Thoracic aorta (tissue), 2 donors: ENCODE measurements around the gene KRT73. TPM values are rescaled to one million over a fixed set of nuclear protein-coding genes. Genes with fewer than 3 reads are reported as not detected.

Experiments
- ATAC-seq: fragments of 150-250 bp; one replicate; pipeline ENCODE4 v1.8.0; 2017; ENCODE audit warnings: low read depth; ENCODE audit not compliant: insufficient number of reproducible peaks, low FRiP score
- DNase-seq: peaks from one replicate; pipeline ENCODE4 v3.0.0-alpha.2; 2020; ENCODE audit warnings: low spot score
- H3K27ac ChIP-seq, 2 donors: fragments of 200-600 bp; sonication (generic); 1 replicate in 1 of 2; 2 replicates in 1 of 2; pipeline ENCODE4 v1.5.1; 2016; ENCODE audit warnings: mild to moderate bottlenecking in 2 of 2, moderate library complexity in 2 of 2
- H3K27me3 ChIP-seq: fragments of 200-600 bp; sonication (generic); replicated peaks from 2 replicates; pipeline ENCODE4 v1.6.0; 2016; ENCODE audit warnings: mild to moderate bottlenecking; ENCODE audit not compliant: insufficient read depth
- H3K36me3 ChIP-seq: fragments of 200-600 bp; sonication (generic); one replicate; pipeline ENCODE4 v1.5.1; 2016
- H3K4me1 ChIP-seq, 2 donors: fragments of 200-600 bp; sonication (generic); 1 replicate in 1 of 2; 2 replicates in 1 of 2; pipeline versions ENCODE4 v1.5.1 to v1.6.0; 2016; ENCODE audit warnings: low read depth in 2 of 2, mild to moderate bottlenecking in 1 of 2; ENCODE audit not compliant: control insufficient read depth in 1 of 2
- H3K4me3 ChIP-seq: fragments of 200-600 bp; sonication (generic); 2 replicates; pipeline ENCODE4 v1.5.1; 2016; ENCODE audit warnings: mild to moderate bottlenecking
- H3K9me3 ChIP-seq: fragments of 200-600 bp; sonication (generic); 2 replicates; pipeline ENCODE4 v1.5.1; 2016
- total RNA-seq, 2 donors: library from RNA; depleted of rRNA; stranded (reverse); fragments of >200 nt; gene quantifications; one replicate each; pipeline versions ENCODE4 v1.1.0 to v1.2.3, GENCODE V29; 2016
- TF ChIP-seq, protein P1 (sequence below): fragments of 200-600 bp; sonication (generic); IDR thresholded peaks from one replicate; pipeline ENCODE4 v1.5.1; 2019; ENCODE audit warnings: antibody characterized with exemption

The KRT73 gene
- total RNA-seq, 2 donors from 2014 or later: not detected

DNA sequence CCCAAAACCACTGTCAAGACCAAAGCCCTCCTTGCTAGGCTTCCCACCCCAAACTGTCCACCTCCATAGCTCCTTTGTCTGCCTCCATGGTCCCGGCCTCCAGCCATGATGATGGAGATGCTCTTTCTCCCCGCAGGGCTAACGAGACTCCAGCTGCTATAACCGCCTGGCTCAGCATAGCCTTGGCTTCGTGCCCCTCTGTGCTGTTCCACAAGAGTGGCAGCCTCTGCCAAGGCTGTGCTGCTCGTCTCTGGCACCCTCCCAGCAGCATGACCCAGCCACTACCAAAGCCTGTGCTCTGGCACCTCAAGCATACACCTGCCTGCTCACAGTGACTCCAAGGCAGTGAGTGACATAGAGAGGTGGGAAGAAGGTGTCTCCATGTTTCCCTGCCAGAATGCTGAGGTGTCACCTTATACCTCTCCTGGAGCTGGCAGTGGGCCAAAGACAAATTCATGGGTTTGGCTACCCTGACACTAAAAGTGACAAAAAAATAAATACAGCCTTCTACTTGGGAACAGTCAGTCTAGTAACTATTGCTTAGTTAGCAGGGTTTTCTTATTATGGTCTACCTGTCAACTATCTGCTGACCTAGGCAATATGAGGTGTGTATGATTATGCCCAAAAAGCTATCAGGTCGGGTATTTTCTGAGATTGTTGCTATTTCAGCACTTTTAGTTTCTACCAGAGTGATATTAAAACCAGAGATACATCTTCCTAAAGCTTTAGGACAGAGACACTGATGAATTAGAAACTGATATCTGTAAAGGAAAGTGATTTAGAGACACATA, 16.1 kb upstream of the KRT73 start:
- Histone ChIP-seq H3K27me3 (no peaks in the 10 kb centered on the region), H3K9me3 (no peaks in the 10 kb centered on the region), H3K36me3 (no peaks in the 10 kb centered on the region), H3K4me3 (no peak overlapping the region), H3K4me1 (no peaks in the 10 kb centered on the region), H3K27ac (no peak overlapping the region)
- TF ChIP-seq, protein P1, sequence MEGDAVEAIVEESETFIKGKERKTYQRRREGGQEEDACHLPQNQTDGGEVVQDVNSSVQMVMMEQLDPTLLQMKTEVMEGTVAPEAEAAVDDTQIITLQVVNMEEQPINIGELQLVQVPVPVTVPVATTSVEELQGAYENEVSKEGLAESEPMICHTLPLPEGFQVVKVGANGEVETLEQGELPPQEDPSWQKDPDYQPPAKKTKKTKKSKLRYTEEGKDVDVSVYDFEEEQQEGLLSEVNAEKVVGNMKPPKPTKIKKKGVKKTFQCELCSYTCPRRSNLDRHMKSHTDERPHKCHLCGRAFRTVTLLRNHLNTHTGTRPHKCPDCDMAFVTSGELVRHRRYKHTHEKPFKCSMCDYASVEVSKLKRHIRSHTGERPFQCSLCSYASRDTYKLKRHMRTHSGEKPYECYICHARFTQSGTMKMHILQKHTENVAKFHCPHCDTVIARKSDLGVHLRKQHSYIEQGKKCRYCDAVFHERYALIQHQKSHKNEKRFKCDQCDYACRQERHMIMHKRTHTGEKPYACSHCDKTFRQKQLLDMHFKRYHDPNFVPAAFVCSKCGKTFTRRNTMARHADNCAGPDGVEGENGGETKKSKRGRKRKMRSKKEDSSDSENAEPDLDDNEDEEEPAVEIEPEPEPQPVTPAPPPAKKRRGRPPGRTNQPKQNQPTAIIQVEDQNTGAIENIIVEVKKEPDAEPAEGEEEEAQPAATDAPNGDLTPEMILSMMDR: no peak
- DNase-seq (no peak), ATAC-seq (no peak)

DNA sequence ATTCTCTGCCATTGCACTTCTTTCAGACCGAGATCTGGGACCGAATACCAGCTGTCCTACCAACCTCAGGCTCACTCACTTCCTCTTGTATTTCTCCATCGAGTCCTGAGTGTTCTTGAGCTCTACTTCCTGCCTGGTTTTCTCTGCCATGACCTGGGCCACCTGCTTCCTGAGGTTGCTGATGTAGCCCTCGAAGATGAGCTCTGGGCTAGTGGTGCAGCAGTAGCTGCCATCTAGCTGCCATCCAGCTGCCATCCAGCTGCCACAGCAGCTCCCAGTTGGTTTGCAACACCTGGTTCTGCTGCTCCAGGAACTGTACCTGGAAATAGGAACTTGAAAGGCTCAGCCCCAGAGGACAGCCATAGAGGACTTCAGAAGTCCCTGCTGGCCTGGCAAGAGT, 15.0 kb upstream of the KRT73 start:
- Histone ChIP-seq H3K27me3 (no peaks in the 10 kb centered on the region), H3K4me3 (no peak overlapping the region), H3K36me3 (no peaks in the 10 kb centered on the region), H3K27ac (no peak overlapping the region), H3K4me1 (no peaks in the 10 kb centered on the region), H3K9me3 (no peaks in the 10 kb centered on the region)
- TF ChIP-seq, protein P1: no peak
- DNase-seq: no peak
- no peak for ATAC-seq

DNA sequence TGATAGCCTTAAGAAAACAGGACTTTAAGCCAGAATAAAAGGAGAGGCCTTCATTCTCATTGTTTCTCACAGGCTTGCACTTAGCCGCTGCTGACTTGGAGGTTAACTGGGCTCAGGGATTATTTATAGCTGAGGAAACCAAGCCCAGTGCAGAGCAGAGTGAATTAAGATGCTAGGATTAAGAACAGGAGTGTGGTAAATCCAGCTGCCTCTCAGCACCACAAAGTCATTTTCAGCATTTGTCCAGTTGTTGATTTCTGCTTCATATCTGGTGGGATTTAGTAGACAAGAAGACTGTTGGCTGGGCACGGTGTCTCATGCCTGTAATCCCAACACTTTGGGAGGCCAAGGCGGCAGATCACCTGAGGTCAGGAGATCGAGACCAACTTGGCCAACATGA, 14.3 kb upstream of the KRT73 start:
- H3K4me3 ChIP-seq: no peak overlapping the region
- ATAC-seq (no peak), DNase-seq (no peak)
- no peaks in the 10 kb centered on the region for H3K36me3 ChIP-seq
- H3K4me1 ChIP-seq: no peaks in the 10 kb centered on the region
- H3K9me3 ChIP-seq: no peaks in the 10 kb centered on the region
- H3K27me3 ChIP-seq: no peaks in the 10 kb centered on the region
- H3K27ac ChIP-seq: no peak overlapping the region
- TF ChIP-seq, protein P1: no peak

DNA sequence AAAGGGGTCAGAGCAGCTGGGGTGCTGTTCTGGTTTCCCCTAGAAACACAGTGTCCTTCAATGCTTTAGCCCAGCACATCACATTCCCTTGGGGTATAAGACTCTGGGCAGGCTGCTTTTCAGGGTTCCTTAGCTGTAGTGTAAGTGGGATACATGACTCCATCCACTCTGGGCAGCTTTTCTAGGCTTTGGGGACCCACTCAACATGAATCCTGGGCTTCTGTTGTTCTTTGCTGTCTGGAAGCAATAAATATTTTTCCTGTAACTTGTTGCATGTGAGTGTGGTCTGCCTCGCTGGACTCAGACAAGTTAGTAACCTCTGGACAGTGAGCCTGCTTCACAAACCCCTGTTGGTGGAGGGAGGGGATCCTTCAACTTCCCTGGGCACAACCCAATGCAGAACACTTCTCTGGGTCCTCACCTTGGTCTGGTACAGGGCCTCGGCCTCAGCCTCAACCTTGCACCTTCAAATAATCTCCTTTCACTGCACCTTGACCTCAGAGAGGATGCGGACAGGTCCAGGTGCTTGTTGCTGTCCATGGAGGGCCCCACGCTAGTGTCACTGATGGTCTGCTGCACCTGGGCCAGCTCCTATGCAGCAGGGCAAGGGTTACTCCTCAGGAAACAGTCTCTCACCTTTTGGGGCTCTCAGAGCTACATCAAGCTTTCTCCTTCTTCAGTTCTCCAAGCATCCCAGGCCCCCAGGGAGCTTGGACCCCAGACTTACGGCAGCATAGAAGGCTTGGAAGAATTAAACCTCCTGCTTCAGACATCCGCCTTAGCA, 13.5 kb upstream of the KRT73 start:
- Histone ChIP-seq H3K9me3 (no peaks in the 10 kb centered on the region), H3K27me3 (no peaks in the 10 kb centered on the region), H3K4me3 (no peak overlapping the region), H3K4me1 (no peaks in the 10 kb centered on the region), H3K27ac (no peak overlapping the region), H3K36me3 (no peaks in the 10 kb centered on the region)
- TF ChIP-seq, protein P1: no peak
- ATAC-seq (no peak), DNase-seq (no peak)

DNA sequence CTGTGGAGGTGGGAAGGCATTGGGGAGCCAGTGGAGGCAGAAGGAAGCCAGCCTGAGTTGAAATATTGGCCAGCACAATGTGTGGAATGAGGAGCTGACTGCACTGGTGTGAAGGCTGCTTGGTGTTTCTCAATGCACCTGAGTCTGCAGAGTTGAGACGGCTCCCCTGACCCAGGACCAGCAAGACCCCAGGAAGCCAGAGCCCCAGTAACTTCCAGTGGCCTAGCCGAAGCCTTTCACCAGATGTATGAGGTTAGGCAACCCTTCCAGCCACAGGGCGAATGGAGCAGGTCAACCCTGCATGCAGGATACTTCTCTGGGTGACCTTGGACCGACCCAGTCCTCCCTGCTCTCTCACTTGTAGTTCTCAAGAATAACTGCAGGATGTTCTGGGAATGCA, 12.9 kb upstream of the KRT73 start:
- Histone ChIP-seq H3K4me3 (no peak overlapping the region), H3K27me3 (no peaks in the 10 kb centered on the region), H3K4me1 (no peaks in the 10 kb centered on the region), H3K36me3 (no peaks in the 10 kb centered on the region), H3K9me3 (no peaks in the 10 kb centered on the region), H3K27ac (no peak overlapping the region)
- no peak for ATAC-seq
- DNase-seq: no peak
- TF ChIP-seq, protein P1: no peak
